ENCODE results near the gene CEP131.

DNA sequence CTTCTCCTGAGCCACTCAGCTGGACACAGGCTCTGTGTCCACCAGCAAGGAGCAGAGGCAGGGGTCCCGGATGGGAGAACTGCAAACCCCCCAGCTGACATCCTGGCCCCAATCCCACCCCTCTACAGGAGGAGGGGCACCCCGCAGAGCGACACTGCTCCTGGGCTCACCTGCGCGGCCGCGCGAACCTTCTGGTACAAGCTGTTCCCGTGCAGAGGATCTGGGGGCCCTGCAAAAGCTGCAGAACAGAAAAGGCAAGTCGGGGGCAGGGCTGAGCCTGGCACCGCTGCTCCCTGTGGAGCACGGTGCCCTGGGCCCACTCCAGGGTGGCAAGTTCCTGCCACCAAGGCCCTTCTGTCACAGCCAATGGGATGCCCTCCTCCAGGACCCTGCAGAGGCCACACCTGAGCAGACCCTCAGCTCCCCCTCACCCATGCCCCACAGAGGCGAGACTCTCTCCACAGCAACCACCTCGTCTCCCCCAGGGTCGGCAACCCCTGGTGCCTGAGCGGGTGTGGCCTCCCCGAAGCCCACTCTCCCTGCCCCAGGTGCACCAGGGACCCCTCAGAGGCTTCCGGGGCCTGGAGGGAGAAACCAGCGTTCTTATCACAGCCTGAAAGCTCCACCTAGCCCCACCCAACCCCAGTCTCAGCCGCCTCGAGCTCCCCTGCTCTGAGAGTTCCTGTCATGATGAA, 11.2 kb upstream of the CEP131 start:
- TF ChIP-seq TAF1 (IDR thresholded peaks at IDR 0.05; ENCODE audit: low read depth), result no peak
- TF ChIP-seq CTCF (IDR thresholded peaks at IDR 0.05; ENCODE audit: poor library complexity, severe bottlenecking), result no peak
- no peak for TF ChIP-seq POLR2AphosphoS5 (IDR thresholded peaks at IDR 0.05)
